Astrocyte (in vitro differentiated cells and primary cell): ENCODE measurements around the gene TLN1. TPM values are rescaled to one million over a fixed set of nuclear protein-coding genes. Genes with fewer than 3 reads are reported as not detected.

Experiments
- DNase-seq: peaks from one replicate; pipeline ENCODE4 v3.0.0-alpha.2; 2010; ENCODE audit warnings: low read depth
- FAIRE-seq: peaks from 2 replicates; lab custom pipeline; 2011; peaks lifted over from hg19 to GRCh38; lab: Jason Lieb, UNC
- H2AFZ ChIP-seq: 2 replicates; pipeline ENCODE4 v1.6.0; 2012; ENCODE audit warnings: low read depth, low read length, inconsistent platforms
- H3K27ac ChIP-seq: 2 replicates; pipeline ENCODE4 v1.5.1; 2011; ENCODE audit warnings: low read depth, low read length, inconsistent platforms
- H3K27me3 ChIP-seq: 2 replicates; pipeline ENCODE4 v1.6.0; 2011; ENCODE audit warnings: low read length, inconsistent platforms; ENCODE audit not compliant: insufficient read depth
- H3K36me3 ChIP-seq: 2 replicates; pipeline ENCODE4 v1.5.1; 2011; ENCODE audit warnings: low read length, inconsistent platforms; ENCODE audit not compliant: insufficient read depth
- H3K4me1 ChIP-seq: 2 replicates; pipeline ENCODE4 v1.5.1; 2011; ENCODE audit warnings: low read length, inconsistent platforms; ENCODE audit not compliant: insufficient read depth
- H3K4me2 ChIP-seq: 2 replicates; pipeline ENCODE4 v1.6.0; 2012; ENCODE audit warnings: low read length, inconsistent platforms
- H3K4me3 ChIP-seq: 2 replicates; pipeline ENCODE4 v1.5.1; 2011; ENCODE audit warnings: low read depth, mild to moderate bottlenecking, low read length, inconsistent platforms; ENCODE audit not compliant: insufficient read depth
- H3K79me2 ChIP-seq: 2 replicates; pipeline ENCODE4 v1.6.0; 2012; ENCODE audit warnings: mild to moderate bottlenecking, low read length, inconsistent platforms; ENCODE audit not compliant: insufficient read depth
- H3K9ac ChIP-seq: 2 replicates; pipeline ENCODE4 v1.6.0; 2012; ENCODE audit warnings: mild to moderate bottlenecking, low read length, inconsistent platforms
- H3K9me3 ChIP-seq: 2 replicates; pipeline ENCODE4 v1.5.1; 2012; ENCODE audit warnings: low read depth, mild to moderate bottlenecking, low read length, inconsistent platforms; ENCODE audit not compliant: insufficient read depth
- H4K20me1 ChIP-seq: 2 replicates; pipeline ENCODE4 v1.6.0; 2012; ENCODE audit warnings: low read length, inconsistent platforms; ENCODE audit not compliant: insufficient read depth
- H3K27ac Mint-ChIP-seq: one replicate; pipeline ENCODE4 v1.8.0; 2021; ENCODE audit warnings: mild to moderate bottlenecking, mixed read lengths; ENCODE audit not compliant: unreplicated experiment
- H3K27me3 Mint-ChIP-seq: one replicate; pipeline ENCODE4 v1.8.0; 2021; ENCODE audit warnings: low read depth, mixed read lengths; ENCODE audit not compliant: unreplicated experiment
- H3K36me3 Mint-ChIP-seq: one replicate; pipeline ENCODE4 v1.8.0; 2021; ENCODE audit warnings: low read depth, mixed read lengths; ENCODE audit not compliant: unreplicated experiment
- H3K4me1 Mint-ChIP-seq: one replicate; pipeline ENCODE4 v1.8.0; 2021; ENCODE audit warnings: low read depth, mixed read lengths; ENCODE audit not compliant: unreplicated experiment
- H3K4me3 Mint-ChIP-seq: one replicate; pipeline ENCODE4 v1.8.0; 2021; ENCODE audit warnings: mild to moderate bottlenecking, moderate library complexity, mixed read lengths; ENCODE audit not compliant: unreplicated experiment
- H3K9me3 Mint-ChIP-seq: one replicate; pipeline ENCODE4 v1.8.0; 2021; ENCODE audit warnings: mild to moderate bottlenecking, mixed read lengths; ENCODE audit not compliant: unreplicated experiment
- CTCF ChIP-seq: IDR thresholded peaks from 2 replicates; pipeline ENCODE4 v1.5.1; 2011; ENCODE audit warnings: low read depth, mild to moderate bottlenecking, inconsistent platforms, low read length, moderate library complexity; ENCODE audit not compliant: insufficient read depth
- EZH2 ChIP-seq: IDR thresholded peaks from 2 replicates; pipeline ENCODE4 v1.6.1; 2012; ENCODE audit warnings: mild to moderate bottlenecking, low read length, inconsistent platforms; ENCODE audit not compliant: insufficient read depth
- total RNA-seq: library from RNA; stranded (reverse); gene quantifications from 2 replicates; pipeline ENCODE4 v1.2.1, GENCODE V29; 2021

The TLN1 gene
- total RNA-seq, 1 donor from 2014 or later = 525 TPM

- H3K4me1 ChIP-seq = peaks cover 36% of the 10 kb centered on the region
- peak; percentile 72 for DNase-seq
These were observed 41.2 kb downstream of the TLN1 start for GRCh38 chr9:35690614-35691333.

GRCh38 chr9:35690294-35690613, 41.7 kb downstream of the TLN1 start:
- Histone ChIP-seq H3K27ac (peak overlapping the region; percentile 78), H3K36me3 (peaks cover 29% of the 10 kb centered on the region), H4K20me1 (peaks cover 44% of the 10 kb centered on the region), H3K79me2 (peaks cover 51% of the 10 kb centered on the region), H3K4me3 (peak overlapping the region; percentile 97), H3K4me1 (peaks cover 40% of the 10 kb centered on the region), H3K4me2 (peak overlapping the region; percentile 100), H3K9me3 (no peaks in the 10 kb centered on the region), H3K27me3 (no peaks in the 10 kb centered on the region), H3K9ac (peak overlapping the region; percentile 96), H2AFZ (no peak overlapping the region)
- no peak for TF ChIP-seq CTCF
- no peak for TF ChIP-seq EZH2
- Mint-ChIP-seq H3K4me1 (peaks cover 23% of the 10 kb centered on the region), H3K27me3 (no peaks in the 10 kb centered on the region), H3K4me3 (peak overlapping the region; percentile 81), H3K9me3 (no peaks in the 10 kb centered on the region), H3K36me3 (peaks cover 16% of the 10 kb centered on the region), H3K27ac (peak overlapping the region; percentile 90)
- DNase-seq = peak; percentile 55
- no peak for FAIRE-seq

More at GRCh38 chr9:35690614-35691333, 41.2 kb downstream of the TLN1 start:
- no peaks in the 10 kb centered on the region for H3K27me3 Mint-ChIP-seq
- H2AFZ ChIP-seq = no peak overlapping the region
- TF ChIP-seq CTCF = no peak
- TF ChIP-seq EZH2 = no peak
- H3K9me3 ChIP-seq = no peaks in the 10 kb centered on the region
- no peaks in the 10 kb centered on the region for H3K9me3 Mint-ChIP-seq
- H3K4me3 Mint-ChIP-seq = peak overlapping the region; percentile 85
- peaks cover 42% of the 10 kb centered on the region for H4K20me1 ChIP-seq
- peaks cover 17% of the 10 kb centered on the region for H3K4me1 Mint-ChIP-seq
- peaks cover 18% of the 10 kb centered on the region for H3K36me3 Mint-ChIP-seq
- H3K79me2 ChIP-seq = peaks cover 46% of the 10 kb centered on the region
- H3K4me2 ChIP-seq = peak overlapping the region; percentile 100
- no peak for FAIRE-seq
- H3K27me3 ChIP-seq = no peaks in the 10 kb centered on the region
- H3K36me3 ChIP-seq = peaks cover 25% of the 10 kb centered on the region
- peak overlapping the region; percentile 97 for H3K4me3 ChIP-seq
- H3K9ac ChIP-seq = peak overlapping the region; percentile 96
- H3K27ac Mint-ChIP-seq = peak overlapping the region; percentile 79
- peak overlapping the region; percentile 78 for H3K27ac ChIP-seq
